Measurements from ENCODE around the gene DLG2. TPM values are rescaled to one million over a fixed set of nuclear protein-coding genes. Genes with fewer than 3 reads are reported as not detected.

The DLG2 gene
- total RNA-seq, 3 donors from 2014 or later (not counting 1 experiment from before 2014, with no cell fraction given), result 1.7 to 2.9 (median 2.2) TPM

GRCh38 chr11:83682611-83682973 lies 1944.6 kb downstream of the DLG2 start:
- no peaks in the 10 kb centered on the region for H3K9me3 ChIP-seq (ENCODE audit: control insufficient read depth, insufficient read depth, low read length)
- no peak overlapping the region for H3K27ac ChIP-seq (ENCODE audit: low read length)
- Mint-ChIP-seq H3K27ac (no peak overlapping the region), H3K4me1 (no peaks in the 10 kb centered on the region), H3K36me3 (no peaks in the 10 kb centered on the region), H3K27me3 (ENCODE audit: low read depth in 2 of 2) (no peaks in the 10 kb centered on the region), H3K4me3 (no peak overlapping the region), H3K9me3 (peaks cover 3 to 10% of the 10 kb centered on the region in 2 donors)
- intact Hi-C loops (cut with micrococcal nuclease), result no loop called here
- H3K4me1 ChIP-seq (ENCODE audit: control insufficient read depth, insufficient read depth, low read length), result no peaks in the 10 kb centered on the region
- DNase-seq (no peak), ATAC-seq (no peak)
- H3K4me3 ChIP-seq (ENCODE audit: low read length), result no peak overlapping the region
- H3K27me3 ChIP-seq (ENCODE audit: control insufficient read depth, insufficient read depth, low read length), result no peaks in the 10 kb centered on the region
- H3K36me3 ChIP-seq (ENCODE audit: control insufficient read depth, insufficient read depth, low read length), result no peaks in the 10 kb centered on the region
- no peak for TF ChIP-seq CTCF (IDR thresholded peaks at IDR 0.05)
- 83% methylated on average over 1 of the region's 1 CpG for WGBS (ENCODE audit: insufficient coverage)

DNA sequence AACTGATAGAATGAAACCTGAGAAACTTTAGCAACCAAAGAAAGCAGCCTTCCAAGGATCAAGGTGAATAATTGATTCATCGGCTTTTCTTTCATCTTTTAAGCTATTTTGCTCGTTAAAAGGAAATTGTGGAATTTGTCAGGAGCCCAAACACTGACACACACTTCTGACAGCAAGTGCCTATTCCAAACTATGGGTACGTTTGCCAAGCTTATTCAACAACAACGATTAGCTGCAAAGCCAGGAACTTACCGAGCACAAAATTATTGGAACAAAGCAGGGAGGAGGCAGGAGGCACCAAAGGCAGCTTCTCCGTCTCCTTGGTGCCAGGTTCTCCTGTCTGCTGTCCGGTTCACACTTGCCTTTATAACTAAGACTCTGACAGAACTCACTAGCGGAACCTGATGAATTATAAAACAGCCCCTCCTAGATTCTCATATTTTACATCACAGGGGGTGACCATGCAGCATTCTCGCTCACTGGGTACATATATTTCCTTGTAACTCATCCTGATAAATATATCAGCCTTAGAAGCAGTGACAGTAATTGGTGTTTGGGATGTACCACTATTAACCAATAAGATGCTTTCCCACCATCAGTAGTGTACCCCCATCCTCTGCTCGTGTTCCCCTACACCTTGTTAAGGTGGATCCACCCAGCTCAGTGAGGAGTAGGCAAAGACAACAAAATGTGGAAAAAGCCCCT lies 1945.1 kb downstream of the DLG2 start:
- Histone ChIP-seq H3K27ac (ENCODE audit: low read length) (no peak overlapping the region), H3K36me3 (ENCODE audit: control insufficient read depth, insufficient read depth, low read length) (no peaks in the 10 kb centered on the region), H3K4me1 (ENCODE audit: control insufficient read depth, insufficient read depth, low read length) (no peaks in the 10 kb centered on the region), H3K9me3 (ENCODE audit: control insufficient read depth, insufficient read depth, low read length) (no peaks in the 10 kb centered on the region), H3K4me3 (ENCODE audit: low read length) (no peak overlapping the region), H3K27me3 (ENCODE audit: control insufficient read depth, insufficient read depth, low read length) (no peaks in the 10 kb centered on the region)
- H3K36me3 Mint-ChIP-seq, result no peaks in the 10 kb centered on the region
- intact Hi-C loops (cut with micrococcal nuclease), result no loop called here
- no peak for TF ChIP-seq CTCF (IDR thresholded peaks at IDR 0.05)
- peaks cover 3 to 10% of the 10 kb centered on the region in 2 donors for H3K9me3 Mint-ChIP-seq
- no peaks in the 10 kb centered on the region for H3K4me1 Mint-ChIP-seq
- H3K4me3 Mint-ChIP-seq, result no peak overlapping the region
- no peak for ATAC-seq
- H3K27me3 Mint-ChIP-seq (ENCODE audit: low read depth in 2 of 2), result no peaks in the 10 kb centered on the region
- no peak overlapping the region for H3K27ac Mint-ChIP-seq
- no peak for DNase-seq
- WGBS (ENCODE audit: insufficient coverage), result 80% methylated on average over 9 of the region's 10 CpGs

DNA sequence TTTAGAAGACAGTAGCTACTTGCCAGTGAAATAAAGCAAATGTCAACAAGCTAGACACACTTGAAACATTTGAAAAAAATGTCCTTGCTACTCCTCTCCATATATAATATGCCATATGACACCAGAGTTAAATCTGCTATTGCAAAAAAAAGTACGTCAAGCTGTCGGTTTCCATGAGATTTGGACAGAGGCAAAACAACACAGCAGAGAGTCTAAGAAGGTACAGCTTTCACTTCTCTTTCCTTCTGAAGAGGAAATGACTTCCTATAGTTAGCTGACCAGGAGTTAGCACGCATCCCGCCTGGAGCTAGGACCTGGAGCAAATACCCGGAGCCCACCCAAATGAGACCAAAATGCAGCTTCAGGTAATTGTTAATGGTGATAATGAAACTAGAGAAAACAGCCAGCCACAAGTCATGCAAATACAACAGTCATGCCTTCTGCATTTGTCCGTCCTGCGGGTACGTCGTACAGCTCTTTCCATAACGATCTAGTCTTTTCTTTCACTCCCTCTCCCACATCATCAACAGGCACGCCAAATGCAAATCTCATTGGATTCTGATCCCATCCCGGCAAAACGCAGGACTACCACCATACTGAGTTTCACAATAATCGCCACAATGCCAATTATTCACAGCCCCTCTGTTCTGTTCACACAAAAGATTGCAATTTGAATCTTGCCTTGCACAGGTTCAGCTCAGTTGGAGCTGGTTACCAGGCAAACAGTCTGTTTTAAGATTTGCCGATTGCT lies 1945.9 kb downstream of the DLG2 start:
- no peaks in the 10 kb centered on the region for H3K36me3 Mint-ChIP-seq
- H3K27ac Mint-ChIP-seq, result no peak overlapping the region
- Histone ChIP-seq H3K4me3 (ENCODE audit: low read length) (no peak overlapping the region), H3K9me3 (ENCODE audit: control insufficient read depth, insufficient read depth, low read length) (no peaks in the 10 kb centered on the region), H3K36me3 (ENCODE audit: control insufficient read depth, insufficient read depth, low read length) (no peaks in the 10 kb centered on the region), H3K27ac (ENCODE audit: low read length) (no peak overlapping the region), H3K4me1 (ENCODE audit: control insufficient read depth, insufficient read depth, low read length) (no peaks in the 10 kb centered on the region), H3K27me3 (ENCODE audit: control insufficient read depth, insufficient read depth, low read length) (no peaks in the 10 kb centered on the region)
- no peak for TF ChIP-seq CTCF (IDR thresholded peaks at IDR 0.05)
- no peaks in the 10 kb centered on the region for H3K27me3 Mint-ChIP-seq (ENCODE audit: low read depth in 2 of 2)
- intact Hi-C loops (cut with micrococcal nuclease), result no loop called here
- ATAC-seq, result no peak
- H3K9me3 Mint-ChIP-seq, result peaks cover 3 to 10% of the 10 kb centered on the region in 2 donors
- H3K4me3 Mint-ChIP-seq, result no peak overlapping the region
- no peaks in the 10 kb centered on the region for H3K4me1 Mint-ChIP-seq
- WGBS (ENCODE audit: insufficient coverage), result 72% methylated on average over 14 of the region's 15 CpGs
- no peak for DNase-seq
